GM18498 (cell line): ENCODE data around the gene PLEKHD1.
"Not testable (repeated sequence)": the region's sequence is repeated elsewhere in the genome, so short reads cannot be mapped to it uniquely, and the experiment has no call there.

Experiments
- ATAC-seq: cut with Tn5 transposase; IDR thresholded peaks from one replicate; pipeline ENCODE4 v1.9.1; 2021; ENCODE audit warnings: mild to moderate bottlenecking, moderate library complexity; ENCODE audit not compliant: unreplicated experiment

PLEKHD1 gene

DNA sequence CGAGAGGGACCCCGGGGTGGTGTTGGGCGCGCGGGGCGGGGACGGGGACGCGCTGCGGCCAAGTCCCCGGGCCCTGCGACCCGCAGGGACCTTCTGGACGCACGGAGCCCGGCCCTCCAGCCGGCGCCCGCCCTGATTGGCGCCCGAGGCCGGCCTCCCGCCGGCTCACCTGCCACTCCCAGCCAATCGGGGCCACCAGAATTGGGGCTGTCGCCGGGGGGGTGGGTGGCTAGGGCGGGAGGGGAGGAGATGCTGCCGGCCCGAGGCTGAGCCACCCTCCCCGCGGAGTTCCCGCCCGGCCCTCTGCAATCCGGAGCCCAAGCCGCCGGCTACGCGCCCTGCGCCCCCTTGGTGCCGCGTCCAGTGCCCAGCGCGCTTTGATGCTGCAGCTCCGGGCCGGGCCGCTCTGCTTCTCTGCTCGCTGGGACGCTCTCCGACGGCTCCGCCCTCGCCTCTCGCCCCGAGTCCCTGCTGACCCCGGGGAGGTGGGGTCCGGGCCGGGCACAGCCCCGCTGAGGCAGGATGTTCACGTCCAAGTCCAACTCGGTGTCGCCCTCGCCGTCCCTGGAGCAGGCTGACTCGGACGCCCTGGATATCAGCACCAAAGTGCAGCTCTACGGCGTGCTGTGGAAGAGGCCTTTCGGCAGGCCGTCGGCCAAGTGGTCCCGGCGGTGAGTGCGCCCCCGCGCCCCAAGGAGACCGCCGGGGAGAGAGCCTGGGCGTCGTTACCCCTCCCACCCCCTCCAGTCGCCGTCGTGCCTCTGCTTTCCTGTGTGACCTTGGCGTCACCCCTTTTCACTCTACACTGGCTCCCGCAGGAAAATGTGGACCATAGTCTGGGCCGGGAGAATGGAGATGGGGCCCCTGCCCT, at the start of gene PLEKHD1:
TSS of gene PLEKHD1 (plus strand) at position 285 of the 871 bp plus-strand sequence. CDS start at position 523, 238 bp downstream.
- ATAC-seq: no peak

DNA sequence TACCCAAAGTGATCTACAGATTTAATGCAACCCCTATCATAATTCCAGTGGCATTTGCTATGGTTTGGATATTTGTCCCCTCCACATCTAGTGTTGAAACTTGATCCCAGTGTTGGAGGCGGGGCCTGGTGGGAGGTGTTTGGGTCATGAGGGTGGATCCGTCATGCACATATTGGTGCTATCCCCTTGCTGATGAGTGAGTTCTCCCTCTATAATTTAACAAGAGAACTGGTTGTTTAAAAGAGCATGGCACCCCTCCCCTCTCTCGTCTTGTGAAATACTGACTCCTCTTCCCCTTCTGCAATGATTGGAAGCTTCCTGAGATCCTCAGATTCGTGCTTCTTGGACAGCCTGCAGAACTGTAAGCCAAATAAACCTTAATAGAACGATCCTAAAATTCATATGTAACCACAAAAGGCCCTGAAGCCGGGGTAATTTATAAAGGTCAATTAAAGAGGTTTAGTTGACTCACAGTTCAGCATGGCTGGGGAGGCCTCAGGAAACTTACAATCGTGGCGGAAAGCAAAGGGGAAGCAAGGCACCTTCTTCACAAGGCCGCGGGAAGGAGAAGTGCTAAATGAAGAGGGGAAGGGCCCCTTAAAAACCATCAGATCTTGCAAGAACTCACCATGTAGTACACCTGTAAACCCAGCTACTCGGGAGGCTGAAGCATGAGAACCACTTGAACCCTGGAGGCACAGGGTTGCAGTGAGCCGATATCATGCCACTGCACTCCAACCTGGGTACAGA, 44.8 kb upstream of the PLEKHD1 start:
- no peak for ATAC-seq

DNA sequence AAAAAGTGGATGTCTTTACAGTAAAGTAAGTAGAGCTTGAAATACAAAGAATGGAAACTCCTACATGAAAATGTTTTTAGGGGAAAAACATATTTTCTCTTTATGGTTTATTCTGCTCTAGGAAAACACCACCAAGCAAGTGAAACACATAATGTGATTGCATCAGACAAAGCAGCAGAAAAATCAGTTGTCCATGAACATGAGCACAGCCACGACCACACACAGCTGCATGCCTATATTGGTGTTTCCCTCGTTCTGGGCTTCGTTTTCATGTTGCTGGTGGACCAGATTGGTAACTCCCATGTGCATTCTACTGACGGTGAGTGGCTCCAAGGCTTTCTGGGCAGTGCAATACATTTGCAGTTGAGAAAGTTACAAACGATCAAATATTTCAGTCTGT, 42.6 kb upstream of the PLEKHD1 start:
- ATAC-seq: no peak

DNA sequence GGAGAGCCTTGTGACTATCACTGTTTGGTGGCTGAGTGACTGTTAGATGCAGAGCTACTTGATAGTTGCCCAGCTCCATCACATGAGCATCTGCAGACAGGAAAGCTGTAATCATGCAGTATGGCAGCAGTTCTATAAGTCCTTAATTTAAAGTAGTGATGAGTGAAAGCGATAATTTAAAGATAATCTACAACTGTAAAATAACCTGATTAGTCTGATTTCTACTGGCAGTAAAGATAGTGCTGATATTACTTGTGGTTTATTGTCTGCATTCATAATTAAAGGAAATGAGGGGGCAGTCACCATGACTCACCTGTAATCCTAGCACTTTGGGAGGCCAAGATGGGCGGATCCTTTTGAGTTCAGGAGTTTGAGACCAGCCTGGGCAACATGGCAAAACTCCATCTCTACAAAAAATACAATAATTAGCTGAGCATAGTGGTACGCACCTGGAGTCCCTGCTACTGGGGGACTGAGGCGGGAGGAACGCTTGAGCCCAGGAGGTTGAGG, 41.2 kb upstream of the PLEKHD1 start:
- ATAC-seq: no peak

DNA sequence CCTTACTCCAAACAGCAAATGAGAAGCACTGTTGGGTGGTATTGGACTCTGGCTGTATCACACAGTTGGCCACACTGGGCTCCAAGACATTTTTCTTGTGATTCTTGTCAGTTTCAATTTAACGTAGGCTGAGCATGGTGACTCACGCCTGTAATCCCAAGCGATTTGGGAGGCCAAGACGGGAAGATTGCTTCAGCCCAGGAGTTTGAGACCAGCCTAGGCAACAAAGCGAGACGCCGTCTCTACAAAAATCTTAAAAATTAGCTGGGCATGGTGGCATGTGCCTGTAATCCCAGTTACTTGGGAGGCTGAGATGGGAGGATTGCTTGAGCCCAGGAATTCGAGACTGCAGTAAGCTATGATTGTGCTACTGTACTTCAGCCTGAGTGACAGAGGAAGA, 35.3 kb upstream of the PLEKHD1 start:
- ATAC-seq: no peak

DNA sequence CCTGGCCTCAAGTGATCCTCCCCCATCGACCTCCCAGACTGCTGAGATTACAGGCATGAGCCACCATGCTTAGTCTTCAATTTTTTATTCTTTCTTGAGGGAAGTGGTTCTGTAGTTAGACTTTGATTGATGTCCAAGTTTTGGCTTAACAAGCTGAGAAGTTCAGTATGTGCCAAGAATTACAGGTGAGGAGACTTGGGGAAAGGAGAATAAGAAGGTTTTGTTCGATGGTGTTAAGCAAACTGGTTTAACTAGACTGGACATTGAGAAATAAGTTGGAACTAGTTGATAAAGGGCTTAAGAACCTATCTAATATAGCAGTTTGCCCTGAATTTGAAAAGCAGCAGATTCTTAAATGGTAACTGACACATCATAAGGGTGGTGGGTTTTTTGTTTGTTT, 32.6 kb upstream of the PLEKHD1 start:
- ATAC-seq: no peak

DNA sequence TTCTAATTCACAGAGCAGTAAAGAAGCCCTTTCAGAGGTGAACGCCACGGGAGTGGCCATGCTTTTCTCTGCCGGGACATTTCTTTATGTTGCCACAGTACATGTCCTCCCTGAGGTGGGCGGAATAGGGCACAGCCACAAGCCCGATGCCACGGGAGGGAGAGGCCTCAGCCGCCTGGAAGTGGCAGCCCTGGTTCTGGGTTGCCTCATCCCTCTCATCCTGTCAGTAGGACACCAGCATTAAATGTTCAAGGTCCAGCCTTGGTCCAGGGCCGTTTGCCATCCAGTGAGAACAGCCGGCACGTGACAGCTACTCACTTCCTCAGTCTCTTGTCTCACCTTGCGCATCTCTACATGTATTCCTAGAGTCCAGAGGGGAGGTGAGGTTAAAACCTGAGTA, 26.2 kb upstream of the PLEKHD1 start:
- no peak for ATAC-seq

DNA sequence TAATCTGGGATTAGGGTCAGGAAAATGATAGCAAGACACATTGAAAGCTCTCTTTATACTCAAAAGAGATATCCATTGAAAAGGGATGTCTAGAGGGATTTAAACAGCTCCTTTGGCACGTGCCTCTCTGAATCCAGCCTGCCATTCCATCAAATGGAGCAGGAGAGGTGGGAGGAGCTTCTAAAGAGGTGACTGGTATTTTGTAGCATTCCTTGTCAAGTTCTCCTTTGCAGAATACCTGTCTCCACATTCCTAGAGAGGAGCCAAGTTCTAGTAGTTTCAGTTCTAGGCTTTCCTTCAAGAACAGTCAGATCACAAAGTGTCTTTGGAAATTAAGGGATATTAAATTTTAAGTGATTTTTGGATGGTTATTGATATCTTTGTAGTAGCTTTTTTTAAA, 25.4 kb upstream of the PLEKHD1 start:
- no peak for ATAC-seq

DNA sequence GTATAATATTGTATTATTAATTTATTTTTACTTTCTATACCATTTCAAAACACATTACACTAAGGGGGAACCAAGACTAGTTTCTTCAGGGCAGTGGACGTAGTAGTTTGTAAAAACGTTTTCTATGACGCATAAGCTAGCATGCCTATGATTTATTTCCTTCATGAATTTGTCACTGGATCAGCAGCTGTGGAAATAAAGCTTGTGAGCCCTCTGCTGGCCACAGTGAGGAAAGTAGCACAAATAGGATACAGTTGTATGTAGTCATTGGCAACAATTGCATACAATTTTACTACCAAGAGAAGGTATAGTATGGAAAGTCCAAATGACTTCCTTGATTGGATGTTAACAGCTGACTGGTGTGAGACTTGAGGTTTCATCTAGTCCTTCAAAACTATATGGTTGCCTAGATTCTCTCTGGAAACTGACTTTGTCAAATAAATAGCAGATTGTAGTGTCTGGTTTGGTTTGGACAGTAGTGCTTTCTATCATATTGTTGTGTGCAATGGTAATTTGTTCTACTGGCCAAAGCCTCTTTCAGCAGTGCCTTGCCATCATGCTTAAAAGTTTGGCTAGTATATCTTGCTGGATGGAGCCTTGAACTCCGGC, 24.3 kb upstream of the PLEKHD1 start:
- ATAC-seq: no peak

DNA sequence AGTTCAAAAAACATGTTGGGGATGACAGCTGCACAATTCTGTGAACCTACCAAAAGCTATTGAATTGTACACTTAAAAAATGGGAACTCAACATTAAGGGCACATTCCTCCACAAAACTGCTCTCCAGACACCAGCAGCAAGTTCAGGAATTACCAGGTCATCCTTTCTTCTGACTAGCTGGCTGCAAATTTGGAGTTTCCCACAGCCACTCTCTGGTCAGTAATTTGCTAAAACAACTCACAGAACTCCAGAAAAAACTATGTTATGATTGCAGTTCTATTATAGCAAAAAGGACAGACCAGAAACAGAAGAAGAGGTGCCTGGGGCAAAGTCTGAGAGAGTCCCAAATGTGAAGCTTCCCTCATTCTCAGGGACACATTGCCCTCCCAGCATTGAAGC, 20.1 kb upstream of the PLEKHD1 start:
- ATAC-seq: no peak

DNA sequence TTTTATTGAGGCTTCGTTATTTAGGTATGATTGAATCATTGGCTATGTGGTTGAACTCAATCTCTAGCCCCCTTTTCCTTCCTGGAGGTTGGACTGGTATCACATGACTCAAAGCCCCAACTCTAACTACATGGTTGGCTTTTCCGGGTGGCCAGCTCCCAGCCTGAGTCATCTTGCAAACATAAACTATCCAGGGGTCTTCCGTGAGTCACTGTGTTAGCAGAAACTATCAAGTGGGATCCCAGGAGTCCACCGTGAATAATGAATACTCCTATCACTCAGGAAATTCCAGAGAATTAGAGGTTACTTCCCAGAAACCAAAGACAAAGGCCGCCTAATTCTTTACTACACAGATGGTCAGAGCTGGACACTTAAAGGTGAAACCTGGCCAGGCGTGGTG, 19.7 kb upstream of the PLEKHD1 start:
- ATAC-seq: no peak

DNA sequence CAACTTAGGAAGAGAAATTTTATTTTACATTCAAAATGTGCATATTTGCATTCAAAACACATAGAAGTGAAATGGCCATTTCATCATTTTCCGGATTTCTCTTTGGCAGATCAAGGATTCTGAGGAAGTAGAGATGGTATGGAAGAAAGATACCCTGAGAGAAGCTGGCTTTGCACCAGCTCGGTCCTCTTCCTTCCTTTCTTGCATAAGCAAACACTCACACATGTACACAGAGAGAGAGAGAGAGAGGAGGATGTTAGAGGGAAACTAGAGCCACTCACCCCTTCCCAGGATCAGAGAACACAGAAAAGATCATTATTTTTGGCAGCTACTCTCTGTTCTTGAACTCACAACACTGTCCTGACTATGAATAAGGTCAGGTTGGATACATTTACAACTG, 15.6 kb upstream of the PLEKHD1 start:
- ATAC-seq: no peak

DNA sequence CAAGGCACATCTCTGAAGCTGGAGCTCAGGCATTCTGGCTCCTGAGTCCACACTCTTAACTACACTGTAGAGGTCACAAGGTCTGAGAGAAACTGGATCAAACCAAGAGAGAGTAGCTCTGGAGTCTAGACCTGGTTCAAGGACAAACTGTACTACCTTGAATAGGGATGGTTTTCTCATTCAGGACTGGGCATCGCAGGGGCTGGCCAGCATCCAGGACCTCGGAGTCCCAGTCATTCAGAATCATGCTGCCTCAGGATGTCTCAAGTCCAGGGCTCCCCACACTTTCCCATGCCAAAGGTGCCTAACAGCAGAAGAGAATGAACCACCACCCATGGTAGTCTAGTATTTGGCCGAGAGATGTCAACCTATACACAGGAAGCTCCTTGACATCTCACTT, 13.1 kb upstream of the PLEKHD1 start:
- no peak for ATAC-seq

DNA sequence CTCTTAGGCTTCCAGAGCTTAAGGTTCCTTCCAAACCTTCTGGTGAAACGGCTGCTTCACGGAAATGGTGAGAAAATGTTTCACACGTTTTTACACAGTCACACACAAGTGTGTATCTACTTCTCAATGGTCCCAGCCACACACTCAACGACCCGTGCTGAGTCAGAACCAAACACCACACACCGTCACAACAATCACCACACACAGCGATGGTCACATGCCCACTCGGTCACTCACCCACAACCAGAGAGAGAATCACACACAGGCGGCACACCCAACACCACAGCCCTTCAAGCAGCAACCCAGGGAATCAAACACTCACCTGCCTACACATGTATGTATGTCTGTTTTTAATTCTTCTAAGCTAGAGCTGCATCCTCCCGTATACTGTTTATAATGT, 12.6 kb upstream of the PLEKHD1 start:
- ATAC-seq: no peak

DNA sequence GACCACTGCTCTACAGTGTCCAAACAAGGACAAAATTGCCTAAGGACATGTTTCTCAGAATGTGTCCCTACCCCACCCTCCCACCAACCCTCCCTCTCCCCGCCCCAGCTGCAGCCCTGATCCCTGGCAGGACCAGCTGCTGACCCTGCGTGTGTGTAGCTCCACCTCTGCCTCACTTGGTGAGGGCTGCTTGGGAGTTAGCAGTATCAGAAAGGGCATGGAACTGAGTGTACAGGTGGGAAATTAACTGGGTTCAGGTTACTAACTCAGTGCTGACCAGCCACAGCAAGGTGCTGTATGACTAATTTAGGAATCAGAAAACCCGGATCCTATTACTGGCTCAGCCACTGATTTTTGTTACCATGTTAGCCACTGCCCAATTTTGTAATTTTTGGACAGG, 11.3 kb upstream of the PLEKHD1 start:
- ATAC-seq: no peak

DNA sequence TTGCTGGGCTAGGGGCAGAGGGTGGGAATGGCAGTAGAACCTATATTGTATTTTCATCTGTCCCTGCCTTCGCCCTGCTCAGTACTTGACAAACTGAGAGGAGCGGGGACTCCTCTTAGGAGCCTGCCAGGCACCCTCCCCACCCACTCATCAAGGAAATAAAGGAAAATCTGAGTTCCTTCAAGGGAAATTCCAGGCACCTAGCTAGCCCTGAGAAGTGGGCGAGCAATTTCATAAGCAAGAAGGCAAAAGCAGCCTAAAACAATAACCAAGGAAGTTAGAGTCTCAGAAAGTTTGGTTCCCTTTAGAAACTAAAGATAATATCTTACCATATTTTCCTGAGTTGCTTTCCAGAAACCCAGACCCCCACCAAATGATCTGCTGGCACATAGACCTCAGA, 10.6 kb upstream of the PLEKHD1 start:
- ATAC-seq: no peak

DNA sequence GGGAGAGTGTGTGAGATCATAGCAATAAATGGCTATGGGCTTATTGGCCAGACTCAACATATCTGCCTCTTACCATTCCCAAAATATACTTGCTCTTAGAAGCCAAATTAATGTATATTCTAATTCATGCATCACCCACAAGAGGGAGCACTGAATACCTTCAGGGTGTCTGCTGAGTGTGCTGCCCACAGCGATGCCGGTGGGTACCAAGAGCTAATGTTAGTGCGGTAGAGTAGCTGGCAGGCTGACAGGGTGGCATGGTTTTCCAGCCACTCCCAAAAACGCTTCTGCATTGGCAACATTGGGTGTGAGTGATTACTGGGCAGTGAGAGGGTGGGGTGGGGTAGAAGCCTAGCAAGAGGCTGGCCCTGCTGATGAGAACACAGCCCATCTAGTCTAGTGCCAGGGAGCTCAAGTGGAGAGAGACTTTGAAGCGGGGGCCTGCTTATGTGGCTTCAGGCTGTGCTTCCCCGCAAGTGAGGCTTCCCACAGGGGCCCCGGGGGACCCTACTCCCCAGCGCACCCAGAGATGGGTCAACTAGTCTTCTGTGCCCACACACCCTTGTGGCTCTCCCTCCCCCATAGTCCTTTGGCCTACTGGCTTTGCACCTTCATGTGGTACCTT, 9.2 kb upstream of the PLEKHD1 start:
- ATAC-seq: no peak

DNA sequence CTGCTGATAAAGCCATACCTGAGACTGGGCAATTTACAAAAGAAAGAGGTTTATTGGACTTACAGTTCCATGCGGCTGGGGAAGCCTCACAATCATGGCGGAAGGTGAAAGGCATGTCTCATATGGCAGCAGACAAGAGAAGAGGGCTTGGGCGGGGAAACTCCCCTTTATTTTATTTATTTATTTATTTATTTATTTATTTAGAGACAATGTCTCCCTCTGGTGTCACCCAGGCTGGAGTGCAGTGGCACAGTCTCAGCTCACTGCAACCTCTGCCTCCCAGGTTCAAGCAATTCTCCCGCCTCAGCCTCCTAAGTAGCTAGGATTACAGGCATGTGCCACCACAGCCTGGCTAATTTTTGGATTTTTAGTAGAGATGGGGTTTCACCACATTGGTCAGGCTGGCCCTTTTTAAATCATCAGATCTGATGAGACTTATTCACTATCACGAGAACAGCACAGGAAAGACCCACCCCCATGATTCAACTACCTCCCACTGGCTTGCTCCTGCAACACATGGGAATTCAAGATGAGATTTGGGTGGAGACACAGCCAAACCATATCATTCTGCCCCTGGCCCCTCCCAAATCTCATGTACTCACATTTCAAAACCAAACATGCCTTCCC, 7.6 kb upstream of the PLEKHD1 start:
- not testable (repeated sequence) for ATAC-seq

DNA sequence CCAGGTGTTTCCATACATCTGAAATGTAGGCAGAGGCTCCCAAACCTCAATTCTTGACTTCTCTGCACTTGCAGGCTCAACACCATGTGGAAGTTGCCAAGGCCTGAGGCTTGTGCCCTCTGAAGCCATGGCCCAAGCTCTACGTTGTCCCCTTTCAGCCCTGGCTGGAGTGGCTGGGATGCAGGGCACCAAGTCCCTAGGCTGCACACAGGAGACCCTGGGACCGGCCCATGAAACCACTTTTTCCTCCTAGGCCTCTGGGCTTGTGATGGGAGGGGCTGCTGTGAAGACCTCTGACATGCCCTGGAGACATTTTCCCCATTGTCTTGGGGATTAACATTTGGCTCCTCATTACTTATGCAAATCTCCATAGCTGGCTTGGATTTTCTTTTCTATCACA, 6.5 kb upstream of the PLEKHD1 start:
- ATAC-seq: not testable (repeated sequence)

DNA sequence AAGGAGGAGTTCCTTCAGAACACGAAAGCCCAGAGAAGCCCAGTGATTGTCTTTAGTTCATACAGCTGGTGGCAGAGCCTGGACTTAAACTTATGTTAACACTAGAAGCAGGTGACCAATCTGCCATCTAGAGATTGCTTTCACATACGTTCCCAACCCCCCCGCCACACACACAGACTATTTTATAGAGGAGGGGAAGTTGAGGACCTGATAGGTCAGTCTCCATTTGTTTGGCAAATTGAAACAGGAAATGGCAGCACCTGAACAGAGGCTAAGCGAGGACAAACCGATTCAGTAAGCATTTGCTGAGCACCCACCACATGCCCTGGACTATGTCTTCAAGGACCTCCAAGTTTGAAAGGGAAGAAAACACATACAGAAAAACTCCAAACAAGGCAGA, 4.8 kb upstream of the PLEKHD1 start:
- ATAC-seq: no peak

DNA sequence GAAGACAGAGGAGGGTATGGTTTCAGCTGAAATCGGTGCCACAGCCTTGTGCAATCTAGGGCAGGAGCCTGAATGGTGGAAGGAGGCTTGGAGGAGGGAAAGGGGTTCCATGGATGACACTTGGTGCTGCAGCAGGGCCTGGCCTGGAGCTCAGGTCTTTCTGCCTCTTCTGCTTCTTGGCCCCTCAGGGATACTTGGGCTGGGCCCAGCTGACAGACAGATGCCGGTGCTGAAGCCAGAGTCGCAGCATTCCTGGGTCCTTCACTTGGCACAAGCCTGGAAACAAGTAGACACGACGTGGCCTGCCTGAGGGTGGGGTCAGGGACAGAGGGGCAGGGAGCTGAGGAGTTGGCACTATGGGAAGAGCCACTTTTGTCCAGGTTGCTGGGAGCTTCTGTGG, 4.4 kb upstream of the PLEKHD1 start:
- no peak for ATAC-seq
